ENCODE measurements around the gene PARVA. TPM values are rescaled to one million over a fixed set of nuclear protein-coding genes. Genes with fewer than 3 reads are reported as not detected.

Gene PARVA
- total and polyA plus RNA-seq, 9 of the 15 experiments (the other 6 are each of a cell fraction or from before 2014, with no cell fraction given), result 0.11 TPM; not detected in 8

DNA sequence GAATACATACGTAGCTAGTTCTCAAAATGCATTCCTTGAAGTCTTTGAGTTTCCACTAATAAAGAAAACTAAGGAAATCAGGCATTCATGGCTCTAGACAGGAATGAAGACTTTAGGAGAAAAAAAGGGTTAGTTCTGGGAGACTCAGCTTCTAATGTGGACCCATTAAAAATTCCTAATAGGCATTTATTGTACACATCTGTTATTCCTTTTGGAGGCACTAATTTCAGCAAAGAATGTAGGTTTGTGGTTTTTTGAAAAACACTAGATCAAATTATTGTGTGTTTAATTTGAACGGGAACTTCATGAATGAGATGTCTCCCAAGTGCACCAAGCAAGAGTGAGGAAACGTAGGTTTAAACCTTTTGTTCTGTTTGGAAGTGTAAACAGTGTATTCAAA is 42.7 kb downstream of the PARVA start (continued):
- TF ChIP-seq ZNF175 (CRISPR knock-in tag; IDR thresholded peaks at IDR 0.05; ENCODE audit: low read depth), result no peak
- TF ChIP-seq ATF1 (CRISPR knock-in tag; IDR thresholded peaks at IDR 0.05), result no peak
- no peak for TF ChIP-seq ATF1 (tag; IDR thresholded peaks at IDR 0.05)
- TF ChIP-seq HMG20A (CRISPR knock-in tag; conservative IDR thresholded peaks at IDR 0.05), result no peak

DNA sequence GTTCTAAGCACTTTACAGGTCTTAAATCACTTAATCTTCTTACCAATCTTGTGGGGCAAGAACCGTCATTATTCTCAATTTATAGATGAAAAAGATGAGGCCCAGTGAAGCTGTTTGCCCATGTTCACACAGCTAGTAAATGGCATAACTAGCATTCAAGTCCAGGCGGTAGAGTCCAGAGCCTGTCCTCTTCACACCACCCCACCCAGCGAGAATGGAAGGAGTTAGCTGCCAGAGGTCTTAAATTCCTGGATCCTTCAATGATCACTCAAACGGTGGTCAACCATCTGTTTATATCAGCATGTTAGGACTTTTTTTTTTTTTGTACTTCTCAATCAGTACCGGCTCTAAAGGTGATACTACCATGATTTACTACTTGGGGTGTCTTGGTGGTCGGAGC is 43.3 kb downstream of the PARVA start:
- peaks cover 10 to 11% of the 10 kb centered on the region in 2 experiments for H3K4me1 ChIP-seq (replicated peaks in 1 of 2; ENCODE audit: control insufficient read depth in 2 of 2, insufficient read depth in 2 of 2, low read length in 2 of 2)
- WGBS (ENCODE audit: insufficient coverage, low coverage, missing lambda C conversion rate), result 5% methylated on average over 6 of the region's 6 CpGs
- no peak overlapping the region for H3K9ac ChIP-seq (ENCODE audit: insufficient read depth in 1 of 2, low read depth in 2 of 2, low read length in 2 of 2)
- FAIRE-seq (no peak), ATAC-seq (no peak), DNase-seq (ENCODE audit: extremely low read depth in 1 of 4, low spot score in 3 of 4) (no peak)
- no peaks in the 10 kb centered on the region for H3K36me3 ChIP-seq (ENCODE audit: control insufficient read depth, insufficient read depth, low read length)
- H3K4me3 ChIP-seq, result no peak overlapping the region
- no peak overlapping the region for H3K27ac ChIP-seq (ENCODE audit: extremely low read depth, low read depth, low read length)
- no peak overlapping the region for H2AFZ ChIP-seq (ENCODE audit: low read depth, low read length)
- no peaks in the 10 kb centered on the region for H3K79me2 ChIP-seq (ENCODE audit: control insufficient read depth, insufficient read depth, low read length)
- no peaks in the 10 kb centered on the region for H3K9me1 ChIP-seq (ENCODE audit: control insufficient read depth, insufficient read depth, low read length)
- in situ Hi-C loops (cut with MboI) (no loop called here), intact Hi-C loops (cut with micrococcal nuclease) (no loop called here)
- ChIA-PET POLR2A (interaction anchor here (0.6 to 0.9 kb wide), 2 partner anchors 9 to 437 kb away, joined by 3 to 5 read pairs; no protein-coding TSS in a partner anchor), CTCF (ENCODE audit: low intra/inter-chr PET ratio) (no interaction called here)
- no peaks in the 10 kb centered on the region for H4K20me1 ChIP-seq (replicated peaks; ENCODE audit: control insufficient read depth, insufficient read depth, low read length)
- BruUV-seq (replicated peaks), result no TSS peak
- H3K4me2 ChIP-seq (ENCODE audit: insufficient read depth, low read length), result no peak overlapping the region
- H3K9me3 ChIP-seq (replicated peaks; ENCODE audit: control insufficient read depth, insufficient read depth, low read depth, low read length), result no peaks in the 10 kb centered on the region
- no peaks in the 10 kb centered on the region; a peak in 1 of 5 replicates for H3K27me3 ChIP-seq (ENCODE audit: control insufficient read depth in 2 of 2, insufficient read depth in 2 of 2, low read length in 2 of 2)
- no peak for TF ChIP-seq MBD2 (IDR thresholded peaks at IDR 0.05; ENCODE audit: borderline replicate concordance, low read depth)
- TF ChIP-seq LCOR (CRISPR knock-in tag; IDR thresholded peaks at IDR 0.05), result no peak
- TF ChIP-seq, protein P1, sequence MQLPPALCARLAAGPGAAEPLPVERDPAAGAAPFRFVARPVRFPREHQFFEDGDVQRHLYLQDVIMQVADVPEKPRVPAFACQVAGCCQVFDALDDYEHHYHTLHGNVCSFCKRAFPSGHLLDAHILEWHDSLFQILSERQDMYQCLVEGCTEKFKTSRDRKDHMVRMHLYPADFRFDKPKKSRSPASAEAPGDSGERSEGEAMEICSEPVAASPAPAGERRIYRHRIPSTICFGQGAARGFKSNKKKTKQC (CRISPR knock-in tag; IDR thresholded peaks at IDR 0.05), result no peak
- TF ChIP-seq, protein P2, sequence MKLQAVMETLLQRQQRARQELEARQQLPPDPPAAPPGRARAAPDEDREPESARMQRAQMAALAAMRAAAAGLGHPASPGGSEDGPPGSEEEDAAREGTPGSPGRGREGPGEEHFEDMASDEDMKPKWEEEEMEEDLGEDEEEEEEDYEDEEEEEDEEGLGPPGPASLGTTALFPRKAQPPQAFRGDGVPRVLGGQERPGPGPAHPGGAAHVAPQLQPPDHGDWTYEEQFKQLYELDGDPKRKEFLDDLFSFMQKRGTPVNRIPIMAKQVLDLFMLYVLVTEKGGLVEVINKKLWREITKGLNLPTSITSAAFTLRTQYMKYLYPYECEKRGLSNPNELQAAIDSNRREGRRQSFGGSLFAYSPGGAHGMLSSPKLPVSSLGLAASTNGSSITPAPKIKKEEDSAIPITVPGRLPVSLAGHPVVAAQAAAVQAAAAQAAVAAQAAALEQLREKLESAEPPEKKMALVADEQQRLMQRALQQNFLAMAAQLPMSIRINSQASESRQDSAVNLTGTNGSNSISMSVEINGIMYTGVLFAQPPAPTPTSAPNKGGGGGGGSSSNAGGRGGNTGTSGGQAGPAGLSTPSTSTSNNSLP (IDR thresholded peaks at IDR 0.05; ENCODE audit: borderline replicate concordance, low read depth, low read length), result no peak
- TF ChIP-seq NR4A1 (CRISPR knock-in tag; IDR thresholded peaks at IDR 0.05), result no peak
- no peak for TF ChIP-seq NR4A1 (tag; IDR thresholded peaks at IDR 0.05)
- TF ChIP-seq, protein P3, sequence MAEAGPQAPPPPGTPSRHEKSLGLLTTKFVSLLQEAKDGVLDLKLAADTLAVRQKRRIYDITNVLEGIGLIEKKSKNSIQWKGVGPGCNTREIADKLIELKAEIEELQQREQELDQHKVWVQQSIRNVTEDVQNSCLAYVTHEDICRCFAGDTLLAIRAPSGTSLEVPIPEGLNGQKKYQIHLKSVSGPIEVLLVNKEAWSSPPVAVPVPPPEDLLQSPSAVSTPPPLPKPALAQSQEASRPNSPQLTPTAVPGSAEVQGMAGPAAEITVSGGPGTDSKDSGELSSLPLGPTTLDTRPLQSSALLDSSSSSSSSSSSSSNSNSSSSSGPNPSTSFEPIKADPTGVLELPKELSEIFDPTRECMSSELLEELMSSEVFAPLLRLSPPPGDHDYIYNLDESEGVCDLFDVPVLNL (CRISPR knock-in tag; IDR thresholded peaks at IDR 0.05; ENCODE audit: low read depth), result no peak
- no peak for TF ChIP-seq TEAD2 (tag; IDR thresholded peaks at IDR 0.05)

Measured in K562 (cell line).